GM19043 (cell line): ENCODE data around the gene ZNF329.

ENCODE experiments used
- ATAC-seq: cut with Tn5 transposase; IDR thresholded peaks from one replicate; pipeline ENCODE4 v1.9.1; 2021; ENCODE audit warnings: low read depth; ENCODE audit not compliant: unreplicated experiment

Gene ZNF329

GRCh38 chr19:58079792-58080191 is 70.8 kb downstream of the ZNF329 start:
- ATAC-seq = no peak
